ENCODE measurements around the gene CTNND2.

DNA sequence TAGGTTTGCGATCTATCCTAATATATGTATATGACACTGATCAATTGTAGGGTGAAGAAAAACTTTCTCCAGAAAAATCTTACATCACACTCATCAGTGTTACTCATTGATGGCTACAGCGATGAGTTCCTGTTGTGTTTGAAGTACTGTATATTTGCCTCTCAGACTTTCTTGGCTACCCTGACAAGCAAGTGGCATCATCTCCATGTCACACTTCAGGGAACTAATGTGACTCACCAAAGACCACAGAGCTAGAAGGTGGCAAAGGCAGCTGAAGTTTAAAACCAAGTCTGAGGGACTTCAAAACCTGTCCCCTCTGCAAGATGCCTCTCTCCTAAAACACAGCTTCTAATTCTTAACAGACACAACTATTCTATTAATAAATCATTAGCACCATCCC is 451.4 kb downstream of the CTNND2 start:
- TF ChIP-seq, protein P1, sequence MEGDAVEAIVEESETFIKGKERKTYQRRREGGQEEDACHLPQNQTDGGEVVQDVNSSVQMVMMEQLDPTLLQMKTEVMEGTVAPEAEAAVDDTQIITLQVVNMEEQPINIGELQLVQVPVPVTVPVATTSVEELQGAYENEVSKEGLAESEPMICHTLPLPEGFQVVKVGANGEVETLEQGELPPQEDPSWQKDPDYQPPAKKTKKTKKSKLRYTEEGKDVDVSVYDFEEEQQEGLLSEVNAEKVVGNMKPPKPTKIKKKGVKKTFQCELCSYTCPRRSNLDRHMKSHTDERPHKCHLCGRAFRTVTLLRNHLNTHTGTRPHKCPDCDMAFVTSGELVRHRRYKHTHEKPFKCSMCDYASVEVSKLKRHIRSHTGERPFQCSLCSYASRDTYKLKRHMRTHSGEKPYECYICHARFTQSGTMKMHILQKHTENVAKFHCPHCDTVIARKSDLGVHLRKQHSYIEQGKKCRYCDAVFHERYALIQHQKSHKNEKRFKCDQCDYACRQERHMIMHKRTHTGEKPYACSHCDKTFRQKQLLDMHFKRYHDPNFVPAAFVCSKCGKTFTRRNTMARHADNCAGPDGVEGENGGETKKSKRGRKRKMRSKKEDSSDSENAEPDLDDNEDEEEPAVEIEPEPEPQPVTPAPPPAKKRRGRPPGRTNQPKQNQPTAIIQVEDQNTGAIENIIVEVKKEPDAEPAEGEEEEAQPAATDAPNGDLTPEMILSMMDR (IDR thresholded peaks at IDR 0.05; ENCODE audit: low read depth, low read length, poor library complexity, severe bottlenecking), result no peak
- TF ChIP-seq EZH2phosphoT487 (IDR thresholded peaks at IDR 0.05; ENCODE audit: borderline replicate concordance, low read length), result no peak

Measured in DOHH2 (cell line).